ENCODE data around the gene COL18A1.
"Not testable (repeated sequence)": the region's sequence is repeated elsewhere in the genome, so short reads cannot be mapped to it uniquely, and the experiment has no call there.

COL18A1 gene

GRCh38 chr21:45494851-45495680, 90.1 kb downstream of the COL18A1 start:
- DNase-seq (ENCODE audit: low spot score) = no peak

DNA sequence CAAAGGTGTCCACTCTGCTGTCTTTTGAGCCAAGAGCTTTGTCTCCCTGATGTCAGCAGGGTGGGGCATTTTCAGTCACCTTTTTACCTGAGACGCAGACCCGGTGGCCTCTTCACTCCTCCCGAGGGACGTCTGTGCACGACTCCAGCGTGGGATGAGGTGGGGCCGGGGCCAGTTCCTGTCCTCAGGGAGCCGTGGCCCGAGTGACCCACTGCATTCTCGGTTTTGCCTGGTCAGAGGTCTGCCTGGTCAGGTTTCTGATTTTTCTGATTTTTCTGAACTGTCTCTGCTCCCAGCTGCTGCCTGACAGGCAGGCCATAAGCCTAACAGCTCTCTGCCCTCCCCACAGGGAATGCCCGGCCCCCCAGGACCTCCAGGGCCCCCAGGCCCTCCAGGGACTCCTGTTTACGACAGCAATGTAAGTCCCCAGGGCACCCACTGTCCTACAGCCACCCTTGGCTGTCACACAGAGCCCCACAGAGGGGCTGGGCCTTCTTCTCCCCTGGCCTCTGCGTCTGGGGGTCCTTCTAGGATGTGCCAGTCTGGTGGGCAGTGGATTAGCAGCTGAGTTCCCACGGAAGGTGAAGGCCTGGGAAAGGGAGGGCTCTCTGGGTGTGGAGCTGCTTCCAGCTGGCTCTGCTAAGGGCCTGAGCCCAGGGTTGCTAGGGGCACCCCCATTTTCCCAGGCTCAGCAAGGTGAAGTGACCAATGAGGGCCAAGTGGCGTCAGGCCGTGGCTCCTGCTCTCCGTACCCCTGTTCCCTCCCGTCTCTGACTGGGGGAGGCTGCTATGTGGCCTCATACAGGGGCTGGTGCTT, 91.4 kb downstream of the COL18A1 start:
- DNase-seq (ENCODE audit: low spot score) = no peak

DNA sequence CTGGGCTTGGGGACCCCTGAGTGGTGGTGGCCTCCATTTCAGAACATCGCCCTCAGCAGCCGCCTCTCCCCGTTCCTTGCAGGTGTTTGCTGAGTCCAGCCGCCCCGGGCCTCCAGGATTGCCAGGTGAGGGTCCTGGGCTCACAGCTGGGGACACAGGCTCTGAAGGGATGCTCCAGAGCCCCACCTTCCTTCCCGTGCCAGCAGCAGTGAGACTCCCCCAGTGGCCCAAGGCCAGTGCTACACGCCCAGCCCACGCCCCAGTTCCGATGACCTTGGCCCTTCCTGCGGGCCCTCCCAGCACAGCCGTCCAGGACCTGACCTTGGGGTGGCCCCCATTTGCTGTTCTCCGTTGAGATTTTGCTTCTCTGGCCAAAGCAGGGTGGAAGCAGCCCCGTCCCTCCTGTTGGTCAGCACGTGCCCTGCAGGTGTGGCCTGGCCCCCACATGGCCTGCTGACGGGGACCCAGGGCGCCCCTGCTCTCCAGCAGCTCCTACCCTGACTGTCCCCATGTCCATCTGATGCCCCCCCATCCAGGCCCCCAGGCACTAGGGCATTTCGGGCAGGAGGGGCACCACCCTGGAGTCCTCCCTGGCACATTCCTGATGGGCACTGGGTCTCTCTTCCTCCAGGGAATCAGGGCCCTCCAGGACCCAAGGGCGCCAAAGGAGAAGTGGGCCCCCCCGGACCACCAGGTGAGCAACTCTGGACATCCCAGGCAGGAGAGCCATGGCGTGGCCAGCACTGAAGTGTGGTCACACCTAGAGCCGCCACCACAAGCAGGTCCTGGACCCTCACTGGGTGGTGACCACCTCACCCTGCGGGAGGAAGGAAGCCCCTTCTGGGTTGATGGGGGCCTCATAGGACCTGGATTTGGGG, 92.2 kb downstream of the COL18A1 start:
- no peak for DNase-seq (ENCODE audit: low spot score)

GRCh38 chr21:45497846-45498645, 93.1 kb downstream of the COL18A1 start:
- no peak for DNase-seq (ENCODE audit: low spot score)

GRCh38 chr21:45498646-45499000, 93.7 kb downstream of the COL18A1 start:
- DNase-seq (ENCODE audit: low spot score) = no peak

DNA sequence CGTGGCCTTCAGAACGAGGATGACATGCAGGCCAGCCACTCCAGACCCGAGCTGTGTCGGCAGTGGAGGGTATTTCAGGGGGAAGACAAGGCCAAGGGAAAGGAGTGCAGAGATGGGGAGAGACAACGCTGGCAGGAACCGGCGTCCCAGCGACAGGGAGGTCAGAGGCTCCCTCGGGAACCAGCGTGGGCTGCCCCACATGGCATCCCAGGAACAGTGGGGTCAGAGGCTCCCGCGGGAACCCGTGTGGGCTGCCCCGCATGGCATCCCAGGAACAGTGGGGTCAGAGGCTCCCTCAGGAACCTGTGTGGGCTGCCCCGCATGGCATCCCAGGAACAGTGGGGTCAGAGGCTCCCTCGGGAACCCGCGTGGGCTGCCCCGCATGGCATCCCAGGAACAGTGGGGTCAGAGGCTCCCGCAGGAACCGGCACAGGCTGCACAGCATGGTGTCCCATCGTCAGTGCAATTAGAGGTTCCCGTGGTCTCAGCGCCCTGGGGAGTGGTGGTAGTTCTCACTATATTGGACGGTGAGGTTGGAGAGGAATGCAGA, 94.3 kb downstream of the COL18A1 start:
- no peak for DNase-seq (ENCODE audit: low spot score)

DNA sequence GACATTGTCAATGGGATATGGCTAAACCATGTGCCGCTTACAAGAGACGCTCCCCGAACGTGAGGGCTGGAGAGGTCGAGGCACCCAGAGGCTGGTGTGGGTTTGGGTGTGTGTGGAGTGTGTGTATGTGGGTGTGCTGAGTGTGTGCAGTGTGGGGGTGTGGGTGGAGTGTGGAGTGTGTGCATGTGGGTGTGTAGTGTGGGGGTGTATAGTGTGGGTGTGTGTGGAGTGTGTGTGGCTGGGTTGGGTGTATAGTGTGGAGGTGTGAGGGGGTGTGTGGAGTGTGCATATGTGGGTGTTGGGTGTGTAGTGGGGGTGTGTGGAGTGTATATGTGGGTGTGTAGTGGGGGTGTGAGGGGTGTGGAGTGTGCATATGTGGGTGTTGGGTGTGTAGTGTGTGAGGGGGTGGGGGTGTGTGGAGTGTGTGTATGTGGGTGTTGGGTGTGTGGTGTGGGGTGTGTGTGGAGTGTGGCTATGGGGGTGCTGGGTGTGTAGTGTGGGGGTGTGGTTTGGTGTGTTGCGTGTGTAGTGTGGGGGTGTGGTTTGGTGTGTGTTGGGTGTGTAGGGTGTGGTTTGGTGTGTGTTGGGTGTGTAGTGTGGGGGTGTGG, 95.1 kb downstream of the COL18A1 start:
- no peak for DNase-seq (ENCODE audit: low spot score)

- not testable (repeated sequence) for DNase-seq (ENCODE audit: low spot score)
These were observed 96.4 kb downstream of the COL18A1 start for GRCh38 chr21:45501081-45502005.

GRCh38 chr21:45502006-45502345, 97.0 kb downstream of the COL18A1 start:
- DNase-seq (ENCODE audit: low spot score) = no peak

GRCh38 chr21:45502600-45502999, 97.6 kb downstream of the COL18A1 start:
- DNase-seq (ENCODE audit: low spot score) = no peak

DNA sequence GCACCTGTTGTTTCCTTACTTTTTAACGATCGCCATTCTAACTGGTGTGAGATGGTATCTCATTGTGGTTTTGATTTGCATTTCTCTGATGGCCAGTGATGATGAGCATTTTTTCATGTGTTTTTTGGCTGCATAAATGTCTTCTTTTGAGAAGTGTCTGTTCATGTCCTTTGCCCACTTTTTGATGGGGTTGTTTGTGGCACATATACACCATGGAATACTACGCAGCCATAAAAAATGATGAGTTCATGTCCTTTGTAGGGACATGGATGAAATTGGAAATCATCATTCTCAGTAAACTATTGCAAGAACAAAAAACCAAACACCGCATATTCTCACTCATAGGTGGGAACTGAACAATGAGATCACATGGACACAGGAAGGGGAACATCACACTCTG, 98.3 kb downstream of the COL18A1 start:
- not testable (repeated sequence) for DNase-seq (ENCODE audit: low spot score)

DNA sequence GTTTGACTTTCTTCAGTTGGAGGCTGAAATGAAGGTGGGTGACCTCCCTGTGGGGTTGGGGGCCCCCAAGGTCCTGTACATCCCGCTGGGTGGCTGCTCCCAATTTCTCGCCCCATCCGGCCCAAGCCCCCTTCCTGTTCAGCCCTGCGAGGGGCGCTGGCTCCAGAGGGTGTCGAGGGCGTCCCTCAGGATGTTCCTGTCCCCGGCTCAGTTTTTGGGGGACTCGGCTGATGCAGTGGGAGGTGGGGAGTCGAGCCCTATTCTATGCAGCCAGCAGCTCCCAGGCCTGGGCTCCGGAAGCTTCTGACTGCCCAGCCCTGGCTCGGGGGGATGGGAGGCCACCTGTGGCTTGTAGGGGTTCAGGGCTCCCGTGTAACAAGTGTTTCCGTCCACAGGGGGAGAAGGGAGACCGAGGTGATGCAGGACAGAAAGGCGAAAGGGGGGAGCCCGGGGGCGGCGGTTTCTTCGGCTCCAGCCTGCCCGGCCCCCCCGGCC, 99.1 kb downstream of the COL18A1 start:
- DNase-seq (ENCODE audit: low spot score) = no peak

- DNase-seq (ENCODE audit: low spot score) = no peak
These were observed 99.8 kb downstream of the COL18A1 start for GRCh38 chr21:45504516-45505415.

GRCh38 chr21:45505416-45506021, 100.6 kb downstream of the COL18A1 start:
- DNase-seq (ENCODE audit: low spot score) = no peak

- DNase-seq (ENCODE audit: low spot score) = no peak
These were observed 101.4 kb downstream of the COL18A1 start for GRCh38 chr21:45506241-45506817.

DNA sequence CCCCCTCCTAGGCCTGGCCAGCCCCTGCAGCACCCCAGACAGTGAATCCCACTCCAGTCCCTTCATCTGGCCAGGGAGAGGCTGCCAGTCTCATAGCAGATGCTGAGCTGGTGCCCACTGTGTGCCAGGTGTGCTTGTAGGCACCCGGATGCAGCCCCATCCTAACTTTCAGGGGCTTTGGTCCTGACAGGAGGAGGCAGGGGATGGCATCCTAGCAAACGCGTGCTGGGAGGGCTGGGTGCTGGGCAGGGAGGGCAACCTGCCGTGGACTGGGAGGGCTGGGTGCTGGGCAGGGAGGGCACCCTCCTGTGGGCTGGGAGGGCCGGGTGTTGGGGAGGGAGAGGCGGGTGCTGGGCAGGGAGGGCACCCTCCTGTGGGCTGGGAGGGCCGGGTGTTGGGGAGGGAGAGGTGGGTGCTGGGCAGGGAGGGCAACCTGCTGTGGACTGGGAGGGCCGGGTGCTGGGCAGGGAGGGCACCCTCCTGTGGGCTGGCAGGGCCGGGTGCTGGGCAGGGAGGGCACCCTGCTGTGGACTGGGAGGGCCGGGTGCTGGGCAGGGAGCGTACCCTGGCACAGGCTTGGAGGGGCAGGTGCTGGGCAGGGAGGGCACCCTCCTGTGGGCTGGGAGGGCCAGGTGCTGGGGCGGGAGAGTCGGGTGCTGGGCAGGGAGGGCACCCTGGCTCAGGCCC, 102.0 kb downstream of the COL18A1 start:
- DNase-seq (ENCODE audit: low spot score) = no peak

DNA sequence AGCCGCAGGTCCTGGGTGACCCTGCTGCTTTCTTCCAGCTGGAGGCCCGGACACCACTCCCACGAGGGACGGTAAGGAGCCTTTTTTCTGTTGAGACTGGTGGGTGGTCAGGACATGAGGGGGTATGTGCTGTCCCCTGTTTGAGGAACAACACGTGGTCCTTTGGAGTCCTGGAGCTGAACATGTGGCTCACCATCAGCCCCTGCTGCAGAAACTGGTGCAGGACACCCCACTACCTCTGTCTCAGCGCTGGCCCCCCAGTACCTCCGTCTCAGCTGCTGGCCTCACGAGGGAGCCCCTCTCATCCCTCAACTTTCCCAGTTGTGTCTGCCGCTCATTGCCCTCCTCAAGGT, 102.5 kb downstream of the COL18A1 start:
- DNase-seq (ENCODE audit: low spot score) = no peak

Measured in hematopoietic multipotent progenitor cell treated with erythropoietin and hydrocortisone succinate and interleukin-3 and kit ligand, for 17 days (in vitro differentiated cells).